Measurements from ENCODE around the gene SMAD6.

The SMAD6 gene

GRCh38 chr15:66768987-66769386, 67.0 kb downstream of the SMAD6 start:
- no peak overlapping the region for H3K27ac ChIP-seq
- DNase-seq (ENCODE audit: low read depth, low spot score): no peak

GRCh38 chr15:66770518-66771350, 68.7 kb downstream of the SMAD6 start:
- no peak for DNase-seq (ENCODE audit: low read depth, low spot score)
- no peak overlapping the region for H3K27ac ChIP-seq

GRCh38 chr15:66771351-66771650, 69.3 kb downstream of the SMAD6 start:
- no peak for DNase-seq (ENCODE audit: low read depth, low spot score)
- H3K27ac ChIP-seq: no peak overlapping the region

DNA sequence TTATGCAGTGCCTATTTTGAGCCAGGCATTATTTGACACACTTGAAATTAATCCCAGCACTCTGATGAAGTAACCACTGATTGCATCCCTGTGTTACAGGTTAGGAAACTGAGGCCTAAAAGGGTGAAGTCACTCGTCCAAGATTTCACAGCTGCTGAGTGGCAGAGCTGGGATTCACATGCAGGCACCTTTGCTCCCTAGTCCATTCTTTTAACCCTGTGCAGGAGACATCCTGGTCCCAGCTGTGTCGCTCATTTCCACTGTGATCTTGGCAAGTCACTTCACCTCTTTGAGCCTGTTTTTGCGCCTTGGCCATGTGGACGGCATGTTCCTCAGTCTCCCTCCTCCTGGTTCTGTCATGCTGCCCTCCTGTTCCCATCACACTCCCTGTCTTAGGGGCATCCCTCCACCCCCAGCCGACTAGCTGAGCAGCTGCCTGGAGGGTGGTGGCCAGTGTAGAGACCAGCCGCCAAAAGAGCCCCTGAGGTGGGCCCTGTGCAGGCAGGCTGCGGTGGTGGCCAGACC, 70.6 kb downstream of the SMAD6 start:
- no peak for DNase-seq (ENCODE audit: low read depth, low spot score)
- no peak overlapping the region for H3K27ac ChIP-seq

- DNase-seq (ENCODE audit: low read depth, low spot score): no peak
- no peak overlapping the region for H3K27ac ChIP-seq
These were observed 71.3 kb downstream of the SMAD6 start for GRCh38 chr15:66773129-66773873.

- no peak overlapping the region for H3K27ac ChIP-seq
- DNase-seq (ENCODE audit: low read depth, low spot score): no peak
These were observed 72.2 kb downstream of the SMAD6 start for GRCh38 chr15:66774001-66774814.

DNA sequence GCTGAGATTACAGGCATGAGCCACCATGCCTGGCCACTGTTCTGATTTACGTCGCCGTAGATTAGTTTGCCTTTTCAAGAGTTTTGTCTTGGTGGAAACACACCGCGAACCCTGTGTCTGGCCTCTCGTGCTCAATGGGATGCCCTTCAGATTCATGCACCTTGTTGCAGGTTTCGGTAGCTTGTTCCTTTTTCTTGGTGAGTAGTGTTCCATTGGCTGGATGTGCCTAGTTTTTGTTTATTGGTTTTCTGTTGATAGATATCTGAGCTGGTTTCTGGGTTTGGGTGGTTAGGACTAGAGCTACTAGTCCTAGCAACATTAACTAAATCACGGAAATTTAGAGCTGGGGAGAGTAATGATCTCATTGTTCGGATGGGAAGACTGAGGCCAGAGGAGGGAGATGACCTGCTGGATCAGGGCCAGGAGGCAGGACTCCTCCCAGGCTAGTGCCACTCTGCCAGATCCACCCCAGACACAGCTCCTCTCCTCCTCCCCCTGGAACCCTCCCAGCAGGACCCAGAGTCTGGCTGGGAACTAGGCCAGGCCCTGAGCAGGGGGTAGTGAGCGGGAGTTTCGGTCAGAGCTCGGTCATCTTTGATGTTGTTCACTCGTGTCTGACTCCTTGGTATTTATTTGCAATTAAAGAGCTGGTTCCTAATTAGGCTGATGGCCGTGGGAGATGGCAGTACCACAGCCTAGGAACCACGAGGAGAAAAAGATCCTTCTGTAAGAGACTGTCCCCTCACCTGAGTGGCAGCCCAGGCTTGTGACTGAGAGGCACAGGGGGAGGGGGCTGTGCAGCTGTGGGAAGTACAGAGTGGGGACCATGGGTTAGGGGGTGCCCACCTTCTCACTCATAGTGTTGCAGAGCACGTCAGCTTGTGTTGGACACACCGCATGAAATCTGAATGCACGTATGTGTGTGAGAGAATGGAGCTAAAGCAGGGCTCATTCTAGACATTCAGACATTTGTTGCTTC, 73.4 kb downstream of the SMAD6 start:
- no peak overlapping the region for H3K27ac ChIP-seq
- no peak for DNase-seq (ENCODE audit: low read depth, low spot score)

GRCh38 chr15:66777054-66777453, 75.0 kb downstream of the SMAD6 start:
- no peak overlapping the region for H3K27ac ChIP-seq
- DNase-seq (ENCODE audit: low read depth, low spot score): no peak

GRCh38 chr15:66777596-66778313, 75.7 kb downstream of the SMAD6 start:
- H3K27ac ChIP-seq: no peak overlapping the region
- no peak for DNase-seq (ENCODE audit: low read depth, low spot score)

DNA sequence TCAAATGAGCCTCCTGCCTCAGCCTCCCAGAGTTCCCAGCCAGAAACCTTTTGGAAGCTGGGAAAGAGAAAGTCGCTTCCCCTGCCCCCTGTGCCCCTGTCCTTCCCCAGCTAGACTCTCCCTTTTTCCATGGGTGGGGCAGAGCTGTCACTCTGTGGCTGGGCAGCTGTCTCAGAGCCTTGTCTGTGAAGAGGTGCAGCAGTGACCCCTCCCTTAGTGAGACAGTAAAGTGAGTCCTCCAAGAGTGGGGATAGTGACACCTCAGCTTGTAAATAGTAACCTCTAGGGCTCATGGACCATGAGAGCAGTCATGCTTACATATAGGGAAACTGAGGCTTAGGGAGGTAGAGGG, 76.3 kb downstream of the SMAD6 start:
- no peak for DNase-seq (ENCODE audit: low read depth, low spot score)
- no peak overlapping the region for H3K27ac ChIP-seq

DNA sequence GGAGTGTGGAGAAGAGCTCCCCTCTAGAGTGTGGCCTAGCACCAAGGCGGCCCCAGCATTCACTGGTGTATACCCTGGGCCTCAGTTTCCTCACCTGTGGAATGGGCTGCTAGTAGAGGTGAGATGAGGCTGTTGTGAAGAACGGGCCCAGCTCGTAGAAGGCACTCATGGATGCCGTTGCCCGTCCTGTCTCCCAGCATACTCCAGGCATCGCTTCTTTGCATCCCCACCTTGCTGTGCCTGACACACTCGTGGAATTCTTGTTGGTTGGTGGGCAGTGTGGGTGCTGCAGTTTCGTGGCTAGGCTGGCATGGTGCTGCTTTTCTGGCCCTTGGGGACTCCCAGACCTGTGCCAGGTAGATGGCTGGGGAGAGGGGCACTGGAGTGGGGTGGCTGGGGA, 76.7 kb downstream of the SMAD6 start:
- no peak overlapping the region for H3K27ac ChIP-seq
- no peak for DNase-seq (ENCODE audit: low read depth, low spot score)

DNA sequence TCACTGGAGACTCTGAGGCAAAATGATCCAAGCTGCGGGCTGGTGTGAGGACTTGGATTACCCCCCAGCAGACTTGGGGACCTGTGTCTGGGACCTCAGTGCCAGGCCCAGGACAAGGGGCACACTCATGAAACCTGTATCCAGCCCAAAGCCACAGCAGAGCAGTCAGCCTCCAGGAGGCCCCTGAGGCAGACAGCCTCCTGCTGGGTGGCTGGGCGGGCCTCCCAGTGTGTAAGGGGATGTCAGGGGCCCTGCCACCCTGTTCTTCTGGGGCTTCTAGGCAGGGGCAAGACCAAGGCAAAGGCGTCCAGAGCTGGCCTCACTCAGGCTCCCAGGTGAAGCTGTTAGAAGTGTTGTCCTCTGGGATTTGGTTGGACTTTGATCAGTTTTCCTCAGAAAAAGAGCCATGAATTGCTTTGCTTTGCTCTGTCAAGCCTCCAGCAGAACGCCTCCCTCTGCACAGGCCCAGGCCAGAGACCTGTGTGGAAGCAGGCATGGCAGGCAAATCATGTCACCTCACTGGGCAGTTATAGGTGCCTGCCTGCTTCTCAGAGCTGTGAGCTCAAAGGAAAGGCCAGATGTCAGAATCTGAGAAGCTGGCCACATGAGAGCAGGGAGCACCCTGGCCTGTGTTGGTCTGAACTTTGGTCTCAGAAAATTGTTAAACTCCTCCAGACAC, 77.4 kb downstream of the SMAD6 start:
- no peak for DNase-seq (ENCODE audit: low read depth, low spot score)
- no peak overlapping the region for H3K27ac ChIP-seq

DNA sequence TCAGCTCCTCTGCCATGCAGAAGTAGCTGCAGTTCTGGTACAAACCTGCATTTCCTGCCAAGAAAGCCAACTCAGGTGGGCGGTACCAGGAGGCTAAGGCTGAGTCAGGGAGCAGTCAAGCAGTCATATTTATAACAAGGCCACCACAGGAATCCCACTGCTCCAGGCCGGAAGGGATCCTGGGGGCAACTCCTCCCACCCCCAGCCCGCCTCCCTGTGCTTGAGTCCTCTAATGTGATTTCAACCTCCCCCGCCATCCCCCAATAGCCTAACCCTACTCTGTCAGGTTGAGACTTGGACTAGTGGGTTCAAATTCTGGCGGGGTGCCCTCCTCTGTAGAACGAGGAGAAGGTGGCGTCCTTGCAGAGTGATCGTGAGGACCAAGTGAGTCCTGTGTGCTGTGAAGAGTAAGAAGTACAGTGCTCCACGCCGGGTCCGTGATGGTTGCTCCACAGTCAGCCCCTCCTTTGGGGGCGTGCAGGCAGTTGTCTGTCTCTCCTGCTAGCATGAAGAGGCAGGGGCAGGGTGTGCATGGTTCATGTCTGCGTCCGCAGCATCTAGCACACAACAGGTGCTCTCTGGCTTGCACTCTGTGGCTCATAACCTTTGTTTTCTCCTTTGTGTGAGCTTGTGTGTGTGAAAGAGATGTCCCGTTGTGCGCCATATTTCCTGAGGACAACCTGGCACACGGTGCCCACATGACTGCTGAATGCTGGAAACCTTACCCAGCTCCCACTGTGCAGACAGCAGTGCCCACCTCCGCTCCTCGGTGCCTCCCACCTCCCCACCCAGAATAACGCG, 78.3 kb downstream of the SMAD6 start:
- peak; percentile 39 for DNase-seq (ENCODE audit: low read depth, low spot score)
- no peak overlapping the region for H3K27ac ChIP-seq

GRCh38 chr15:66780973-66781718, 79.1 kb downstream of the SMAD6 start:
- H3K27ac ChIP-seq: no peak overlapping the region
- no peak for DNase-seq (ENCODE audit: low read depth, low spot score)

GRCh38 chr15:66782785-66783184, 80.7 kb downstream of the SMAD6 start:
- DNase-seq (ENCODE audit: low read depth, low spot score): no peak
- H3K27ac ChIP-seq: no peak overlapping the region

DNA sequence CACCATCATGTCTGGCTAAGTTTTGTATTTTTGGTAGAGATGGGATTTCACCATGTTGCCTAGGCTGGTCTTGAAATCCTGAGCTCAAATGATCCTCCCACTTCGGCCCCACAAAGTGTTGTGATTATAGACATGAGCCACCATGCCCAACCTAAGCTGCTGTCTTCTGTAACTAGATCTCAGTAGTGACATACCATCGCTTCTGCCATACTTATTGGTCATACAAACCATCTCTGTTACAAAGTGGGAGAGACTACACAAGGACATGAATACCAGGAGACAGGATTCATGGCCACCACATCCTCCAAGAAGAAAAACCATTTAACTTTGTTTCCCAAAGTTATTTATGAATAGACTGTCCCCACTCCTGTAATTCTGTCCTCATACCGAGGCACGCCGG, 81.3 kb downstream of the SMAD6 start:
- no peak for DNase-seq (ENCODE audit: low read depth, low spot score)
- no peak overlapping the region for H3K27ac ChIP-seq

DNA sequence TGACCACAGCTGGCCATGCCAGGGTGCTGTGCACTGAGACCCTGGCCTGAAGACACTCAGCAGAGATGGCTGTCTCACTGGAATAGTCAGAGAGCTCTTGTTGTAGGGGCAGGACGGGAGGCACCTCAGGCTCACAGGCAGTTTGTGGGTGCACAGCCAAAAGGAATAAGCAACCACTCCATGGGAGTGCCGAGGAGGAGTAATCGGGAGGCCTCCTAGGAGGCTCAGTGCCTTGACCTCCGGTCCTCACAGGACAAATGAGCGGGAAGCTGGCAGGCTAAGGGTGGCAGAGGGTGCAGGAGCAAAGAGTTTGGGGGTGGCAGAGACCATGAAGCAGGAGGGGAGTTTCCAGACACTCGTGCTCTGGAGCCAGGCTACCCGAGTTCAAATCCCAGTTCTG, 81.7 kb downstream of the SMAD6 start:
- H3K27ac ChIP-seq: no peak overlapping the region
- no peak for DNase-seq (ENCODE audit: low read depth, low spot score)

All from epithelial cell of prostate (primary cell).